HG03521 (cell line): ENCODE data around the gene DSCAM.
"Not testable (repeated sequence)": the region's sequence is repeated elsewhere in the genome, so short reads cannot be mapped to it uniquely, and the experiment has no call there.

Source experiments
- ATAC-seq: cut with Tn5 transposase; IDR thresholded peaks from one replicate; pipeline ENCODE4 v1.9.1; 2021; ENCODE audit warnings: mild to moderate bottlenecking, moderate library complexity; ENCODE audit not compliant: unreplicated experiment

Gene DSCAM

DNA sequence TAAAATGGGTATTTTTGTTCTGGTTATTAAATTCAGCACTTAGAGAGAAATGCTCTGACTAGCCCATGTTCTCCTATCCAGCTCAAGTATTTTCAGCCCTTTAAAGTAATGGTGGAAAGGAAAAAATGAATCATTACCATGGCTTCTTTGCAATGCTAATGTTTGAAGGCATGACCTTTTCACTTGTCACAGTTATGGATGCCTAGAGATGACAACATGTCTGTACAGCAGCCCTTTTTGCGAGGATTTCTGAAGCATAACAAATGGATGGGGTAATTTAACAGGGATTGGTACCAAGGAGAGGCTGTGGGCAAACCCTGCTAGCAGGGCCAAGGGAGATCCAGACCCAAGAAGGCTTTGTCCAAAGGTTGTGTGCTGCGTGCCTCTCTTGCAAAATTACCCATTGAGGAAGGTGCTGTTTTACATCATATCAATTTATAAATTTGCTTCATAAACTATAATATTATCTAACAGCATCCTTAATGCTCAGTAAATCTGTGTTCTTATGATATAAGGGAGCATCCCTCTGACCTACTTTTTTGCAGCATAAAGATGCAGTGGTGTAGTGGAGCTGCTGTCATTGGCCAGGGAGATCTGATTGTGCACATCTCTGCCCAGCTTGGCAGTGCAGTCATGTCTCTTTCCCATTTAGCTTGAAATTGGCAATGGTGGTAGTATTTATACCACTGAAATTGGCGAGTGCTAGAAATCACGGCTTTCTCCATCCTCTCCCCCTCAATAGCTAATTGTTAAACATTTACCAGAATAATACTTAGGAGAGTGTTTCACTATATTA, 652.6 kb downstream of the DSCAM start:
- no peak for ATAC-seq

GRCh38 chr21:40191616-40192015, 655.3 kb downstream of the DSCAM start:
- ATAC-seq = no peak

DNA sequence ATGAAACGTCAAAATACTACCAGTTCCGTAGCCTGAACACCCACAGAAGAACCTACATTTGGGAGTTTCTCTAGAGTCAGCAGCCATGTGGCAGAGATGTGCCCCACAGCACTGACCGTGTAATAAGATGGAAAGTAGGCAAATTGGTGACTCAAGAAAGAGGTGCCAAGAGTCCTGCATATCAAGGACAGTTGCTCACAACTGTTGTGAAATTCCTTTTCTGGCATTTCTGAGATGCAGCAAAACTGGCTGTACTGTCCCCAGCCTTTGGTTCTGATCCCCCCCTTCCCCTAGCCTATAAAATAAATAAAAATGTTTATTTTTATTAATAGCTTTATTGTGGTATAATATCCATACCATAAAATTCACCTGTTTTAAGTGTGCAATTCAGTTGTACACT, 655.8 kb downstream of the DSCAM start:
- ATAC-seq = no peak

GRCh38 chr21:40187946-40188654, 658.9 kb downstream of the DSCAM start:
- ATAC-seq = no peak

DNA sequence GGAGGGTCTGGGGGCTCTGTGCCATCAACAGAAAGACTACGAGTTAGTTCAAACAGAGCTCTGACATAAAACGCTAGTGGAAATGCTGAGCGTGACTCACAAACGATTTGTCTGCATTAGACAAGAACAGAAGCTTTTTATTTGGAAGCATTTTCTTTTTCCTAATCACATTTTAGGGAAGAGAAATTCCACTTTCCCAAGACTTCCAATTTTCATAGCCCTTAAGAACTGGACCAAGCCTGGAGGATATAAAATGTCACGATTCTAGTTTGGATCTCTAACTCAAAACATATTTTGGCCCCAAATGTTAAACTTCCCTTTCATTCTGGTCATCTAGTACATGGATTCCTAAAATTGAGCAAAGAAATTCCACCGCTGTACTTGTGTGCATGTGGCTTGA, 659.7 kb downstream of the DSCAM start:
- no peak for ATAC-seq

GRCh38 chr21:40186045-40186444, 660.9 kb downstream of the DSCAM start:
- no peak for ATAC-seq

DNA sequence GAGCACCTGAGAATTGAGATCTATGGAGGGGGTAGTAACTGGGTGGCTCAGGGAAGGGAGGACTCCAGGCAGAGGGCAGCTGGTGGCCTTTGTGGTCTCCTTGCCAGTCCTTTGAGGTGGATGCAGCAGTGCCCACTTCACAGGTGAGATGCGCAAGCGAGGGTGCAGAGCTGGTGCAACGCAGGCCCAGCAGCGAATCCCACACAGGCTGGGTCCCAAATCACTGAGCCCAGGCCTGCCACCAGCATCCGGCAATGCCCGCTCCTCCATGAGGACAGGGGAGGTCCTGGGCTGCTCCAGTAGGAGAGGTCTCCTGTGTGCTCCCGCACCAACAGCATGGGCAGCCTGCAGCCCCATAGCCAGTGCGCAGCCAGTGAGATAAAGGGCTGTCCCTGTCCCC, 661.8 kb downstream of the DSCAM start:
- ATAC-seq = no peak

DNA sequence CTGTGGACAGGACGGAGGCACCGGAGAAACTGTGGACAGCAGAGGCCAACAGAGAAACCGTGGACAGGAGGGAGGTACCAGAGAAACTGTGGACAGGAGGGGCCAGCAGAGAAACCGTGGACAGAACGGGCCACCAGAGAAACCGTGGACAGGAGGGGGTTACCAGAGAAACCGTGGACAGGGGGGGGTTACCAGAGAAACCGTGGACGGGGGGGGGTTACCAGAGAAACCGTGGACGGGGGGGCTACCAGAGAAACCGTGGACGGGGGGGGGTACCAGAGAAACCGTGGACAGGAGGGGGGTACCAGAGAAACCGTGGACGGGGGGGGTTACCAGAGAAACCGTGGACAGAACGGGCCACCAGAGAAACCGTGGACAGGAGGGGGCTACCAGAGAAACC, 664.5 kb downstream of the DSCAM start:
- not testable (repeated sequence) for ATAC-seq

- ATAC-seq = no peak
Observed at GRCh38 chr21:40179166-40179565, 667.8 kb downstream of the DSCAM start.

GRCh38 chr21:40178726-40179125, 668.2 kb downstream of the DSCAM start:
- ATAC-seq = no peak

- no peak for ATAC-seq
Observed at GRCh38 chr21:40177979-40178378, 669.0 kb downstream of the DSCAM start.

GRCh38 chr21:40176724-40177123, 670.2 kb downstream of the DSCAM start:
- no peak for ATAC-seq

GRCh38 chr21:40173816-40174215, 673.1 kb downstream of the DSCAM start:
- no peak for ATAC-seq

DNA sequence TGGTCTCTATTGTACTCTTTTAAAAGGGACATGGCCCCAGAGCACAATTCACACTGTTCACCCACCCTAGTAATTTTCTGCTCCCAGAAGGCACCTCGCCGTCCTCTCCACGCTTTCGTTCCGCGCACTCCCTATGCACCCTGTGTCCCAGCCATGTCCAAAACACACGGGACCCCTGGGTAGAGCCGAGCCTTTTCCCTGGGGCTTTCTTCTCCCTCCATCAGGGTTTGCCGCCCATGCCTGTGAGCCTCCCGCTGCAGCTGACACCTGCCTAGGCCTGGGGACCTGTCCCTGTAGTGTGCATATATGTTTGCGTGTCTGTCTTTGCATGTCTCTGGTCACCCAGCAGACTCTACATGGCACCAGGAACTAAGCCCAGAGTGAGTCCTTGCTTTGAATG, 677.0 kb downstream of the DSCAM start:
- no peak for ATAC-seq

GRCh38 chr21:40166291-40166843, 680.6 kb downstream of the DSCAM start:
- no peak for ATAC-seq

DNA sequence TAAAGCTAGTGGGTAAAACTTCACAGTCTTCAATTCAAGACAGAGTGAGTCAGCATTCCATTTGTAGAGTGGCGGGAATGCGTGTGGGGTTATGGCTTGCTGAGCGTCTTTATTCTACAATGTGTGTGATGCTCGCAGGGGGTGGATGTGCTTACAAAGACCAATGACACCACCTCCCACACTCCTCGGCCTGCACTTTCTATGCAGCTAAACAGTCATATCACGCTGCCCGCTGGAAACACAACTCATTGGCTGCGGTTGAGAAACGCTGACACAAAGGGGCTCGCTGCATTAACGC, 681.2 kb downstream of the DSCAM start:
- no peak for ATAC-seq

DNA sequence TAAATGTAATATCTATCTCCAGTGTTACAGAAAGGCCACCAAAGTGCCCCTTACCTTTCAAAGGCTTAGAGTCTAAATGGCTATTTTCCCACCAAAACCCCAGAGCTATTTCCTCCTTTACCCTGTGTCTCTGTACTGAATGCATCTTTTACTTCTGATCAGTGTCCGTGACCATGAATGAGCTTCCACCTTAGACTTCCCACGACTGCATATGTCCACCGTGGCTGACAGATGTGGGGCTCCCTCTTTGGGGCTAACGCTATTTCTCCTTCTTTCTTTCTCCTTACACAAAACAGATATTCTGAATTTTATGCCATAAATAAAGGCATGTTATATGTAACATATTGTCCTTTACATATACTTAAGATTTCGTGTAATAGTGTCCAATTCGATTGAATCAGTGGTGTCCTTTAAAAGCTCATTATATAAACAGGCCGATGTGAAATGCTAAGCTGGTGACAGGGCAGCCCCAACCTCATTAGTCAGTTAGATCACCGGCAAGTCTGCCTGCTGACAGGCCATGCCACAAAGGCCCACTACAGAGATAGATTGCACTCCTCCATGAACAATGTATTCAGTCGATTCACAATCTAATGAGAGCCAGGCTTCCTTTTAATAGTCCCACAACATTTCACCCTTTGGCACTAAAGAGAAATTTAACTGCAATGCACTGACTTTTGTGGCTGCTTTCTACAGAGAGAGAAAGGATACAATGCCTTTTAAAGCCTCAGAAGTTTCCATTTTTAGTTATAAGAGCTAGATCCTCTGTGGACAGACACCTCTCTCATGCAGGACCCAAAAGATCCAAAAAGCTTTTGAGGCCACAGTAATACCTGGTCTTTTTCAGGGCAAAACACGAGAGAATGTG, 681.8 kb downstream of the DSCAM start:
- no peak for ATAC-seq

GRCh38 chr21:40162075-40162474, 684.9 kb downstream of the DSCAM start:
- no peak for ATAC-seq

DNA sequence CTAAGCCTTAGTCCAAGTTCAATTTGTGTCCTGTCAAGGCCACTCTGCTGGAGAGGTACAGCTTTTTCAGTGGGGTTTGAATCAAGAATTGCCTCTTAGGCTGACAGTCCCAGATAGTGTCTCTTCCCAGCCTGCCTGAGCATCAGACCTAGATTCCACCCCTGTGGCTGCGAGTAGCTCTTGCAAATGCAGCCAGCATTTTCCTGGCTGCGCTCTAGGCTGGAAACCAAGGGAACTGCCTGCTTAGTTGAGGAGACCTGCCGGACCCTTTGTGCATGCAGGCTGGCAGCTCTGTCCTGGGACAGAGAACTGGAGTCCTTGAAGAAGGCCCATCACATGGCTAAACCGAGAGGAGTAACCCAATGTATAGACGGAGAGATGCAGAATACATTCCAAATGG, 686.0 kb downstream of the DSCAM start:
- no peak for ATAC-seq

GRCh38 chr21:40158366-40158765, 688.6 kb downstream of the DSCAM start:
- ATAC-seq = no peak

- ATAC-seq = no peak
Observed at GRCh38 chr21:40155563-40155962, 691.4 kb downstream of the DSCAM start.
